Measurements from ENCODE around the gene TXN. TPM values are rescaled to one million over a fixed set of nuclear protein-coding genes. Genes with fewer than 3 reads are reported as not detected.

TXN gene
- total RNA-seq, 1 donor from 2014 or later = 181 TPM

DNA sequence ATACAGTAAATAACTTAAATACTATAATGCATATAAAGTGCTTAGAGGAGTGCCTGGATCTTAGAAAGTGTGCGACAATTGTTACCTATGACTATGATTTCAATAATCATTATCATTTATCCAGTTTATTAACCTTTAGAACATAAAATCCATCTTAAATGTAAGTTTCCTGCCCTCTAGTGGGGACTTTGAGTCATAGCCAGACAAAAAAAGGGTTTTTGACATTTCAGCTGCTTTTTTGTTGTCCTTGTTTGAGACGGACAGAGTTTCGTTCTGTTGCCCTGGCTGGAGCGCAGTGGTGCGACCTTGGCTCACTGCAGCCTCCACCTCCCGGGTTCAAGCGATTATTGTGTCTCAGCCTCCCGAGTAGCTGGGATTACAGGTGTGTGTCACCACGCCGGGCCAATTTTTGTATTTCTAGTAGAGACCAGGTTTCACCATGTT lies 38.6 kb downstream of the TXN start:
- peaks cover 2% of the 10 kb centered on the region for H3K9me3 Mint-ChIP-seq
- H3K27me3 Mint-ChIP-seq (ENCODE audit: low read depth) = peaks cover 6% of the 10 kb centered on the region
- TF ChIP-seq, protein P1, sequence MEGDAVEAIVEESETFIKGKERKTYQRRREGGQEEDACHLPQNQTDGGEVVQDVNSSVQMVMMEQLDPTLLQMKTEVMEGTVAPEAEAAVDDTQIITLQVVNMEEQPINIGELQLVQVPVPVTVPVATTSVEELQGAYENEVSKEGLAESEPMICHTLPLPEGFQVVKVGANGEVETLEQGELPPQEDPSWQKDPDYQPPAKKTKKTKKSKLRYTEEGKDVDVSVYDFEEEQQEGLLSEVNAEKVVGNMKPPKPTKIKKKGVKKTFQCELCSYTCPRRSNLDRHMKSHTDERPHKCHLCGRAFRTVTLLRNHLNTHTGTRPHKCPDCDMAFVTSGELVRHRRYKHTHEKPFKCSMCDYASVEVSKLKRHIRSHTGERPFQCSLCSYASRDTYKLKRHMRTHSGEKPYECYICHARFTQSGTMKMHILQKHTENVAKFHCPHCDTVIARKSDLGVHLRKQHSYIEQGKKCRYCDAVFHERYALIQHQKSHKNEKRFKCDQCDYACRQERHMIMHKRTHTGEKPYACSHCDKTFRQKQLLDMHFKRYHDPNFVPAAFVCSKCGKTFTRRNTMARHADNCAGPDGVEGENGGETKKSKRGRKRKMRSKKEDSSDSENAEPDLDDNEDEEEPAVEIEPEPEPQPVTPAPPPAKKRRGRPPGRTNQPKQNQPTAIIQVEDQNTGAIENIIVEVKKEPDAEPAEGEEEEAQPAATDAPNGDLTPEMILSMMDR (conservative IDR thresholded peaks at IDR 0.05) = peak; percentile 92
- H3K27ac Mint-ChIP-seq (ENCODE audit: unreplicated experiment) = peak overlapping the region; percentile 88
- DNase-seq (ENCODE audit: low read depth, low spot score) = no peak
- no peaks in the 10 kb centered on the region for H3K4me1 Mint-ChIP-seq
- H3K4me3 Mint-ChIP-seq = no peak overlapping the region
- H3K36me3 Mint-ChIP-seq (ENCODE audit: low read depth) = no peaks in the 10 kb centered on the region

DNA sequence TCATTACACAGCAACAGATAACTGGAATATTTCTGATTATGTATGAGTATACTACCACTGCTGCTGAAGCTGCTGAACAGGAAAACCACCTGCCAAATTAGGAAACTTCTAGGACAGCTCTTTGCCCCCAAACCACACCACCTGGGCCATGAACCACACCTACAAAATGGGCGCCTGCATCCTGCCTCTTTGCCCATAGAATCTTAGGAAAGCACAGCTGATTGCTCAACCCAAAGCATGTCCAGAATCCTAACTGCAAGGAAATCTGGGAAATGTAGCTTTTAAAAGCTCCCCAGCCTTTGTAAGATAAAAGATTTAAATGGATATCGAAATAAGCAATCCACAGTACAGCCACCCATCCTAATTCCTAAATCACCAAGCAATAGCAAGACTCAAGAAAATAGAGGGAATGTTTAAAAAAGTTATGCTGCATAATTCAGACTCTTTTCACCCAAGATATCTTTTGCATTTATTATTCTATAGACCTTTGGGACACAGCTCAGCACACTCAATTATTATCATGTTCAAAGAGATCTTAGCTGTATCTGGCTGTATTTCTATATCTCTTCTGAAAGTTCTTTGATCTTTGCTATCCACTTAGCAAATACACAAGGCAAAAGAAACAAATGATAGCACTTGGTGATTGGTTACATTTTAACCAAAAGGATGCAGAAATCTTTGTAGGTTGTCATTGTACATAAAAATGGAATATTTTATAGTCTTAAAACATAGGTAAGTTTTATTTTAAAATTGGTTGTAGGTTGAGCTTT lies 41.5 kb downstream of the TXN start:
- Mint-ChIP-seq H3K4me3 (no peak overlapping the region), H3K9me3 (no peaks in the 10 kb centered on the region), H3K4me1 (no peaks in the 10 kb centered on the region), H3K27me3 (ENCODE audit: low read depth) (peaks cover 15% of the 10 kb centered on the region), H3K36me3 (ENCODE audit: low read depth) (no peaks in the 10 kb centered on the region), H3K27ac (ENCODE audit: unreplicated experiment) (peak overlapping the region; percentile 43)
- TF ChIP-seq, protein P1 (conservative IDR thresholded peaks at IDR 0.05) = no peak
- no peak for DNase-seq (ENCODE audit: low read depth, low spot score)

DNA sequence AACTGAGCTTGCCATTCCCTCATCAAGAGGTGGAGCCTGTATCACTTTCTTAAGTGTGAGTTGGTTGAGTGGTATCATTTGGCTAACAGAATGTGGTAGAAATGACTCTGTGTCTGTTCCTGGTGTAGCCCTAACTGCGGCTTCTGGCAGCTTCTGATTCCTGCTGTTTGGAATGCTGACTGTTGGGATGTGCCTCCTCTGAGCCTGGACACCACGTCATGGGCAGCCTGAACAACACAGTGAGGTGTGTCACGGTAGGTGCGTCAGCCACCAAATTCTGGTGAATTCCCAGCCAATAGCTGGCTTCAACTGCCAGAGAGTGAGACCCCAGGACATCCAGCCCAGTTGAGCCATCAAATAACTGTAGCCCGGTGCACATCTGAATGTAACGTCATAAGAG lies 42.2 kb downstream of the TXN start:
- Mint-ChIP-seq H3K27ac (ENCODE audit: unreplicated experiment) (no peak overlapping the region), H3K9me3 (no peaks in the 10 kb centered on the region), H3K36me3 (ENCODE audit: low read depth) (no peaks in the 10 kb centered on the region), H3K4me3 (no peak overlapping the region), H3K27me3 (ENCODE audit: low read depth) (peaks cover 18% of the 10 kb centered on the region), H3K4me1 (no peaks in the 10 kb centered on the region)
- TF ChIP-seq, protein P1 (conservative IDR thresholded peaks at IDR 0.05) = no peak
- no peak for DNase-seq (ENCODE audit: low read depth, low spot score)

- Mint-ChIP-seq H3K4me1 (no peaks in the 10 kb centered on the region), H3K27me3 (ENCODE audit: low read depth) (peaks cover 19% of the 10 kb centered on the region), H3K4me3 (no peak overlapping the region), H3K36me3 (ENCODE audit: low read depth) (no peaks in the 10 kb centered on the region), H3K9me3 (no peaks in the 10 kb centered on the region), H3K27ac (ENCODE audit: unreplicated experiment) (no peak overlapping the region)
- TF ChIP-seq, protein P1 (conservative IDR thresholded peaks at IDR 0.05) = no peak
- no peak for DNase-seq (ENCODE audit: low read depth, low spot score)
These were observed 42.8 kb downstream of the TXN start for GRCh38 chr9:110213413-110214044.

DNA sequence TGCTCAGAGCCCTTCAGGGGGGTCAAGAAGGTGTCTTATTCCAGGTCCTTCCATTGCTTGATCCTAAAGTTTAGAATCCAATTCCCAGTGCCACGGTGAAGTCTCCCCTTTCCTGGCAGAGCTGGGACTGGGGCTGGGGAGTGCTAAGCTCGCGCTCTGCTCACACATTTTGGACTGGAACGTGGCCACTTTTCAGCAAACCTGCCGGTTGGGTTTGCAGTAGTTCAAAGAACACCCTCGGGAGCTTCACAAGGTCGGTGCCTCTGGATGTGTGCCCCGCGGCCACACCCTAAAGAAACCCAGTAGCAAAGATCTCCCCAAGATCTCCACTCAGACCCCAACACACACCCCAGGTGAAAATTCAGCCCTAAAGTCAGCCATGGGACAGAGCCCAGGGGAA lies 48.3 kb downstream of the TXN start, which contains the start of gene C9orf152:
Gene C9orf152 (minus strand): TSS at position 129 of the 400 bp plus-strand sequence. CDS start 580 bp downstream, outside the sequence.
- no peaks in the 10 kb centered on the region for H3K36me3 Mint-ChIP-seq (ENCODE audit: low read depth)
- DNase-seq (ENCODE audit: low read depth, low spot score) = no peak
- peaks cover 22% of the 10 kb centered on the region for H3K27me3 Mint-ChIP-seq (ENCODE audit: low read depth)
- H3K9me3 Mint-ChIP-seq = no peaks in the 10 kb centered on the region
- no peak within 1 kb of the TSS for H3K4me3 Mint-ChIP-seq
- H3K4me1 Mint-ChIP-seq = no peaks in the 10 kb centered on the region
- TF ChIP-seq, protein P1 (conservative IDR thresholded peaks at IDR 0.05) = no peak
- H3K27ac Mint-ChIP-seq (ENCODE audit: unreplicated experiment) = no peak within 1 kb of the TSS

Data from neural crest cell (in vitro differentiated cells).